SK-N-SH treated with all-trans-retinoic acid at 6 μM for 48 hours (cell line): ENCODE data around the gene LRRK1.

Experiments
- ATAC-seq: fragments of 200-7000 bp; cut with Tn5 transposase; 3 replicates; pipeline ENCODE4 v1.9.1; 2020; ENCODE audit warnings: mild to moderate bottlenecking, moderate library complexity
- ARNTL ChIP-seq: fragments of 450-650 bp; formaldehyde crosslinking; IDR thresholded peaks from 2 replicates; pipeline ENCODE4 v1.5.0; 2020; ENCODE audit warnings: low read depth, mild to moderate bottlenecking, moderate library complexity, borderline replicate concordance
- BACH2 ChIP-seq: fragments of 250-450 bp; sonication (Bioruptor Pico); IDR thresholded peaks from 2 replicates; pipeline ENCODE4 v1.9.0; 2021; ENCODE audit warnings: mild to moderate bottlenecking, borderline replicate concordance
- CSDC2 ChIP-seq: fragments of 250-450 bp; sonication (Bioruptor Pico); IDR thresholded peaks from 2 replicates; pipeline ENCODE4 v1.5.0; 2020; ENCODE audit warnings: mild to moderate bottlenecking, moderate library complexity
- ESRRG ChIP-seq: fragments of 250-450 bp; sonication (Bioruptor Pico); IDR thresholded peaks from 2 replicates; pipeline ENCODE4 v1.6.1; 2021; ENCODE audit warnings: mild to moderate bottlenecking
- GLIS3 ChIP-seq: fragments of 250-450 bp; sonication (Bioruptor Pico); IDR thresholded peaks from 2 replicates; pipeline ENCODE4 v1.5.0; 2020; ENCODE audit warnings: mild to moderate bottlenecking, moderate library complexity
- ISL1 ChIP-seq: fragments of 250-450 bp; sonication (Bioruptor Pico); IDR thresholded peaks from 2 replicates; pipeline ENCODE4 v2.1.2; 2022; ENCODE audit warnings: mild to moderate bottlenecking, moderate library complexity
- OSR1 ChIP-seq: fragments of 250-450 bp; sonication (Bioruptor Pico); IDR thresholded peaks from 2 replicates; pipeline ENCODE4 v1.8.0; 2022; ENCODE audit warnings: moderate library complexity, mild to moderate bottlenecking, inconsistent platforms
- PPARA ChIP-seq: fragments of 250-450 bp; sonication (Bioruptor Pico); IDR thresholded peaks from 2 replicates; pipeline ENCODE4 v1.5.0; 2020; ENCODE audit warnings: mild to moderate bottlenecking, borderline replicate concordance
- RARB ChIP-seq: fragments of 250-450 bp; sonication (Bioruptor Pico); IDR thresholded peaks from 2 replicates; pipeline ENCODE4 v1.8.0; 2021; ENCODE audit warnings: mild to moderate bottlenecking, moderate library complexity
- TCF4 ChIP-seq: fragments of 250-450 bp; sonication (Bioruptor Pico); IDR thresholded peaks from 2 replicates; pipeline ENCODE4 v1.8.0; 2021; ENCODE audit warnings: mild to moderate bottlenecking, moderate library complexity, borderline replicate concordance
- TOX ChIP-seq: fragments of 250-450 bp; sonication (Bioruptor Pico); IDR thresholded peaks from 2 replicates; pipeline ENCODE4 v1.8.0; 2021; ENCODE audit warnings: mild to moderate bottlenecking, moderate library complexity, borderline replicate concordance
- ZC3H10 ChIP-seq: fragments of 250-450 bp; sonication (Bioruptor Pico); IDR thresholded peaks from 2 replicates; pipeline ENCODE4 v1.5.1; 2021; ENCODE audit warnings: mild to moderate bottlenecking, moderate library complexity
- ZFP3 ChIP-seq: fragments of 250-450 bp; sonication (Bioruptor Pico); IDR thresholded peaks from 2 replicates; pipeline ENCODE4 v1.5.0; 2020; ENCODE audit warnings: mild to moderate bottlenecking, moderate library complexity
- ZFP30 ChIP-seq: fragments of 450-650 bp; formaldehyde crosslinking; IDR thresholded peaks from 2 replicates; pipeline ENCODE4 v1.5.0; 2022; ENCODE audit warnings: mild to moderate bottlenecking, moderate library complexity
- ZNF565 ChIP-seq: fragments of 450-650 bp; formaldehyde crosslinking; conservative IDR thresholded peaks from 2 replicates; pipeline ENCODE4 v1.5.0; 2020; ENCODE audit warnings: low read depth, mild to moderate bottlenecking, moderate library complexity
- ZNF70 ChIP-seq: fragments of 450-650 bp; formaldehyde crosslinking; IDR thresholded peaks from 2 replicates; pipeline ENCODE4 v1.5.0; 2020; ENCODE audit warnings: mild to moderate bottlenecking, moderate library complexity
- ZNF8 ChIP-seq: fragments of 450-650 bp; formaldehyde crosslinking; IDR thresholded peaks from 2 replicates; pipeline ENCODE4 v1.5.0; 2020; ENCODE audit warnings: mild to moderate bottlenecking, moderate library complexity
- TF ChIP-seq, protein P1 (sequence below): fragments of 250-450 bp; sonication (Bioruptor Pico); IDR thresholded peaks from 2 replicates; pipeline ENCODE4 v1.8.0; 2020; ENCODE audit warnings: mild to moderate bottlenecking, moderate library complexity, borderline replicate concordance
- TF ChIP-seq, protein P2 (sequence below): fragments of 250-450 bp; sonication (Bioruptor Pico); IDR thresholded peaks from 2 replicates; pipeline ENCODE4 v1.8.0; 2021; ENCODE audit warnings: low read depth, mild to moderate bottlenecking, moderate library complexity, borderline replicate concordance
- TF ChIP-seq, protein P3 (sequence below): fragments of 250-450 bp; sonication (Bioruptor Pico); IDR thresholded peaks from 2 replicates; pipeline ENCODE4 v1.5.0; 2020; ENCODE audit warnings: mild to moderate bottlenecking, moderate library complexity
- TF ChIP-seq, protein P4 (sequence below): fragments of 250-450 bp; sonication (Bioruptor Pico); IDR thresholded peaks from 2 replicates; pipeline ENCODE4 v1.5.1; 2021; ENCODE audit warnings: mild to moderate bottlenecking, moderate library complexity
- TF ChIP-seq, protein P5 (sequence below): fragments of 250-450 bp; sonication (Bioruptor Pico); IDR thresholded peaks from 2 replicates; pipeline ENCODE4 v1.5.1; 2020; ENCODE audit warnings: low read depth, mild to moderate bottlenecking, moderate library complexity

The LRRK1 gene

DNA sequence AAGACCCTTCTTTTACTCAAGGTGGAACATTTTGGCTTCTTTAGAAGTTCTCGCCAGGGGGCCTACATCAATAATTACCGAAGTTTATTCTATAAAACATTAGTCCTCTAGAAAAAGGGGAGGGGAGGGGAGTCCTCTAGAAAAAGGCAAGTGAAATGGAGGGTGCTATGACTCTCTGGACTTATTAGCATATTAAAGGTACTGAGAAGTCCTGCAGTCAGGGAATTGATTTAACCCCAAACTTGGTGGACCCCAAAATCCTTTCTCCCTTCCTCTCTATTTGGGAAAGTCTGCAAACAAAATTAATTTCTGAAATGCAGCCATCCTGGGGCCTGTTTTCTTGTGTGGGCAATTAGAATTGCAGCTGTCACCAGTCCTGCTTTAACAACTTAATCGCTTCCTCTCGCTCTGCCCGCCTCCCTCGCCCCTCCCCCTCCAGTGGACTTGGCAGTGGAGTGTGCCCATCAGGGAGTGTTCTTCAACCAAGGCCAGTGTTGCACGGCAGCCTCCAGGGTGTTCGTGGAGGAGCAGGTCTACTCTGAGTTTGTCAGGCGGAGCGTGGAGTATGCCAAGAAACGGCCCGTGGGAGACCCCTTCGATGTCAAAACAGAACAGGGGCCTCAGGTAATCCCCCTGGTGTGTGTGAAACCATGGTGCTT, 18.9 kb upstream of the LRRK1 start:
- TF ChIP-seq ZNF70 (CRISPR knock-in tag), result no peak
- TF ChIP-seq, protein P1, sequence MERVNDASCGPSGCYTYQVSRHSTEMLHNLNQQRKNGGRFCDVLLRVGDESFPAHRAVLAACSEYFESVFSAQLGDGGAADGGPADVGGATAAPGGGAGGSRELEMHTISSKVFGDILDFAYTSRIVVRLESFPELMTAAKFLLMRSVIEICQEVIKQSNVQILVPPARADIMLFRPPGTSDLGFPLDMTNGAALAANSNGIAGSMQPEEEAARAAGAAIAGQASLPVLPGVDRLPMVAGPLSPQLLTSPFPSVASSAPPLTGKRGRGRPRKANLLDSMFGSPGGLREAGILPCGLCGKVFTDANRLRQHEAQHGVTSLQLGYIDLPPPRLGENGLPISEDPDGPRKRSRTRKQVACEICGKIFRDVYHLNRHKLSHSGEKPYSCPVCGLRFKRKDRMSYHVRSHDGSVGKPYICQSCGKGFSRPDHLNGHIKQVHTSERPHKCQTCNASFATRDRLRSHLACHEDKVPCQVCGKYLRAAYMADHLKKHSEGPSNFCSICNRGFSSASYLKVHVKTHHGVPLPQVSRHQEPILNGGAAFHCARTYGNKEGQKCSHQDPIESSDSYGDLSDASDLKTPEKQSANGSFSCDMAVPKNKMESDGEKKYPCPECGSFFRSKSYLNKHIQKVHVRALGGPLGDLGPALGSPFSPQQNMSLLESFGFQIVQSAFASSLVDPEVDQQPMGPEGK (CRISPR knock-in tag), result no peak
- TF ChIP-seq, protein P2, sequence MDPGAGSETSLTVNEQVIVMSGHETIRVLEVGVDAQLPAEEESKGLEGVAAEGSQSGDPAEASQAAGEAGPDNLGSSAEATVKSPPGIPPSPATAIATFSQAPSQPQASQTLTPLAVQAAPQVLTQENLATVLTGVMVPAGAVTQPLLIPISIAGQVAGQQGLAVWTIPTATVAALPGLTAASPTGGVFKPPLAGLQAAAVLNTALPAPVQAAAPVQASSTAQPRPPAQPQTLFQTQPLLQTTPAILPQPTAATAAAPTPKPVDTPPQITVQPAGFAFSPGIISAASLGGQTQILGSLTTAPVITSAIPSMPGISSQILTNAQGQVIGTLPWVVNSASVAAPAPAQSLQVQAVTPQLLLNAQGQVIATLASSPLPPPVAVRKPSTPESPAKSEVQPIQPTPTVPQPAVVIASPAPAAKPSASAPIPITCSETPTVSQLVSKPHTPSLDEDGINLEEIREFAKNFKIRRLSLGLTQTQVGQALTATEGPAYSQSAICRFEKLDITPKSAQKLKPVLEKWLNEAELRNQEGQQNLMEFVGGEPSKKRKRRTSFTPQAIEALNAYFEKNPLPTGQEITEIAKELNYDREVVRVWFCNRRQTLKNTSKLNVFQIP (CRISPR knock-in tag), result no peak
- TF ChIP-seq ARNTL (CRISPR knock-in tag), result no peak
- no peak for TF ChIP-seq TOX (CRISPR knock-in tag)
- no peak for TF ChIP-seq ZC3H10 (CRISPR knock-in tag)
- no peak for TF ChIP-seq ZFP30 (CRISPR knock-in tag)
- TF ChIP-seq ZFP3, result no peak
- TF ChIP-seq RARB (CRISPR knock-in tag), result no peak
- TF ChIP-seq BACH2, result no peak
- no peak for TF ChIP-seq OSR1 (CRISPR knock-in tag)
- no peak for TF ChIP-seq ZNF565 (CRISPR knock-in tag)
- TF ChIP-seq, protein P3, sequence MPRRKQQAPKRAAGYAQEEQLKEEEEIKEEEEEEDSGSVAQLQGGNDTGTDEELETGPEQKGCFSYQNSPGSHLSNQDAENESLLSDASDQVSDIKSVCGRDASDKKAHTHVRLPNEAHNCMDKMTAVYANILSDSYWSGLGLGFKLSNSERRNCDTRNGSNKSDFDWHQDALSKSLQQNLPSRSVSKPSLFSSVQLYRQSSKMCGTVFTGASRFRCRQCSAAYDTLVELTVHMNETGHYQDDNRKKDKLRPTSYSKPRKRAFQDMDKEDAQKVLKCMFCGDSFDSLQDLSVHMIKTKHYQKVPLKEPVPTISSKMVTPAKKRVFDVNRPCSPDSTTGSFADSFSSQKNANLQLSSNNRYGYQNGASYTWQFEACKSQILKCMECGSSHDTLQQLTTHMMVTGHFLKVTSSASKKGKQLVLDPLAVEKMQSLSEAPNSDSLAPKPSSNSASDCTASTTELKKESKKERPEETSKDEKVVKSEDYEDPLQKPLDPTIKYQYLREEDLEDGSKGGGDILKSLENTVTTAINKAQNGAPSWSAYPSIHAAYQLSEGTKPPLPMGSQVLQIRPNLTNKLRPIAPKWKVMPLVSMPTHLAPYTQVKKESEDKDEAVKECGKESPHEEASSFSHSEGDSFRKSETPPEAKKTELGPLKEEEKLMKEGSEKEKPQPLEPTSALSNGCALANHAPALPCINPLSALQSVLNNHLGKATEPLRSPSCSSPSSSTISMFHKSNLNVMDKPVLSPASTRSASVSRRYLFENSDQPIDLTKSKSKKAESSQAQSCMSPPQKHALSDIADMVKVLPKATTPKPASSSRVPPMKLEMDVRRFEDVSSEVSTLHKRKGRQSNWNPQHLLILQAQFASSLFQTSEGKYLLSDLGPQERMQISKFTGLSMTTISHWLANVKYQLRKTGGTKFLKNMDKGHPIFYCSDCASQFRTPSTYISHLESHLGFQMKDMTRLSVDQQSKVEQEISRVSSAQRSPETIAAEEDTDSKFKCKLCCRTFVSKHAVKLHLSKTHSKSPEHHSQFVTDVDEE (CRISPR knock-in tag), result no peak
- TF ChIP-seq, protein P4, sequence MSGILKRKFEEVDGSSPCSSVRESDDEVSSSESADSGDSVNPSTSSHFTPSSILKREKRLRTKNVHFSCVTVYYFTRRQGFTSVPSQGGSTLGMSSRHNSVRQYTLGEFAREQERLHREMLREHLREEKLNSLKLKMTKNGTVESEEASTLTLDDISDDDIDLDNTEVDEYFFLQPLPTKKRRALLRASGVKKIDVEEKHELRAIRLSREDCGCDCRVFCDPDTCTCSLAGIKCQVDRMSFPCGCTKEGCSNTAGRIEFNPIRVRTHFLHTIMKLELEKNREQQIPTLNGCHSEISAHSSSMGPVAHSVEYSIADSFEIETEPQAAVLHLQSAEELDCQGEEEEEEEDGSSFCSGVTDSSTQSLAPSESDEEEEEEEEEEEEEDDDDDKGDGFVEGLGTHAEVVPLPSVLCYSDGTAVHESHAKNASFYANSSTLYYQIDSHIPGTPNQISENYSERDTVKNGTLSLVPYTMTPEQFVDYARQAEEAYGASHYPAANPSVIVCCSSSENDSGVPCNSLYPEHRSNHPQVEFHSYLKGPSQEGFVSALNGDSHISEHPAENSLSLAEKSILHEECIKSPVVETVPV, result no peak
- no peak for TF ChIP-seq PPARA (CRISPR knock-in tag)
- no peak for TF ChIP-seq ESRRG (CRISPR knock-in tag)
- TF ChIP-seq, protein P5, sequence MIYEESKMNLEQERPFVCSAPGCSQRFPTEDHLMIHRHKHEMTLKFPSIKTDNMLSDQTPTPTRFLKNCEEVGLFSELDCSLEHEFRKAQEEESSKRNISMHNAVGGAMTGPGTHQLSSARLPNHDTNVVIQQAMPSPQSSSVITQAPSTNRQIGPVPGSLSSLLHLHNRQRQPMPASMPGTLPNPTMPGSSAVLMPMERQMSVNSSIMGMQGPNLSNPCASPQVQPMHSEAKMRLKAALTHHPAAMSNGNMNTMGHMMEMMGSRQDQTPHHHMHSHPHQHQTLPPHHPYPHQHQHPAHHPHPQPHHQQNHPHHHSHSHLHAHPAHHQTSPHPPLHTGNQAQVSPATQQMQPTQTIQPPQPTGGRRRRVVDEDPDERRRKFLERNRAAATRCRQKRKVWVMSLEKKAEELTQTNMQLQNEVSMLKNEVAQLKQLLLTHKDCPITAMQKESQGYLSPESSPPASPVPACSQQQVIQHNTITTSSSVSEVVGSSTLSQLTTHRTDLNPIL (CRISPR knock-in tag), result no peak
- no peak for TF ChIP-seq ZNF8 (CRISPR knock-in tag)
- TF ChIP-seq CSDC2 (CRISPR knock-in tag), result no peak
- ATAC-seq, result no peak

DNA sequence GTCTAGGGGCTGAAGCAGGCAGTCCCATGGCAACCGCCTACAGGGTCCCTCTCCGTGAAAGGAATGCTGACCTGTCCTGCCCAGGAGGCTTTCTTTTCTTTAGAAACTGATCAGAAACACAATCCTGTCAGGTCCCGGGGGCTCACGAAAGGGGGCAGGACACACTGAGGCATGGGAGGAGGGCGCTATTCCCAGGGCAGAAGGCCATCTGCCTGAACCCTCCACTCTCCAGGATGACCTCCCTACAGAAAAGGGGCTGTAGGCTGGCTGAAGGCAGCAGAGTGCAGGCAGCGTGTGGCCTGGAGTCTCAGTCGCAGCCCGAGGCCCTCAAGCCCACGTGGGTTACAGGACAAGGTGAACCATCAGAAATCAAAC, 18.4 kb upstream of the LRRK1 start:
- ATAC-seq, result no peak

DNA sequence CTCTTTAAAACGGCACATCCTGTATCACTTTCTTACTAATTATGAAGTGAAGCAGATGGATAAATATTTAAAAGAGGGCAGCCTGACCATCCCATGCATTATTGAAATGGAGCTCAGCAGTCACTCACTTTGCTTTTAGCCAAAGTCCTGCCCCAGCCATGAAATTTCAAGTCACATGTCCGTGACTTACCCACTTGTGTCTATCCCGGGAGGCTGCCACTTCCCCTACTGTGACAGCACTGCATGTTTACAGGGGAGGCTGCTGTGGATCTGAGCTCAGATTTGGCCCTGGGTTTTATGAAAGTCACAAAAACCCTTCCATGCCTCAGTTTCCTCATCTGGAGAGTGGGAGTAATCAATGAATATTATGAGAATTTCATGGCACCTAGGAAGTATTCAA, 17.9 kb upstream of the LRRK1 start:
- TF ChIP-seq RARB (CRISPR knock-in tag) (no peak), CSDC2 (CRISPR knock-in tag) (no peak), ZC3H10 (CRISPR knock-in tag) (no peak), GLIS3 (no peak), ZFP30 (CRISPR knock-in tag) (no peak), BACH2 (no peak), TOX (CRISPR knock-in tag) (no peak), ARNTL (CRISPR knock-in tag) (no peak), TCF4 (CRISPR knock-in tag) (no peak), OSR1 (CRISPR knock-in tag) (no peak), ESRRG (CRISPR knock-in tag) (no peak), PPARA (CRISPR knock-in tag) (no peak)
- TF ChIP-seq, protein P5 (CRISPR knock-in tag), result no peak
- TF ChIP-seq, protein P2 (CRISPR knock-in tag), result no peak
- no peak for ATAC-seq

More for the DNA sequence above, 18.4 kb upstream of the LRRK1 start:
- no peak for TF ChIP-seq ISL1 (CRISPR knock-in tag)
